ENCODE measurements around the gene NOVA2. TPM values are rescaled to one million over a fixed set of nuclear protein-coding genes. Genes with fewer than 3 reads are reported as not detected.

The NOVA2 gene
- total and polyA plus RNA-seq, 9 of the 15 experiments (the other 6 are each of a cell fraction or from before 2014, with no cell fraction given), result not detected

- no peak overlapping the region for H2AFZ ChIP-seq (ENCODE audit: low read depth, low read length)
- BruUV-seq (replicated peaks), result no TSS peak
Observed at GRCh38 chr19:45906221-45906620, 67.4 kb downstream of the NOVA2 start.

More at GRCh38 chr19:45906221-45906620, 67.4 kb downstream of the NOVA2 start:
- WGBS (ENCODE audit: insufficient coverage, low coverage, missing lambda C conversion rate), result 26% methylated on average over 3 of the region's 3 CpGs
- no peak overlapping the region for H3K4me2 ChIP-seq (ENCODE audit: insufficient read depth, low read length)
- intact Hi-C loops (cut with micrococcal nuclease) (no loop called here), in situ Hi-C loops (cut with MboI) (no loop called here)
- H4K20me1 ChIP-seq (replicated peaks; ENCODE audit: control insufficient read depth, insufficient read depth, low read length), result no peaks in the 10 kb centered on the region
- FAIRE-seq (no peak), ATAC-seq (no peak), DNase-seq (ENCODE audit: extremely low read depth in 1 of 4, low spot score in 3 of 4) (no peak)
- POLR2A ChIA-PET, result no interaction called here
- H3K4me1 ChIP-seq (replicated peaks in 1 of 2; ENCODE audit: control insufficient read depth in 2 of 2, insufficient read depth in 2 of 2, low read length in 2 of 2), result peaks cover 0 to 18% of the 10 kb centered on the region in 2 experiments; a peak in 3 of 5 replicates
- H3K9me1 ChIP-seq (ENCODE audit: control insufficient read depth, insufficient read depth, low read length), result no peaks in the 10 kb centered on the region
- no peaks in the 10 kb centered on the region for H3K9me3 ChIP-seq (replicated peaks; ENCODE audit: control insufficient read depth, insufficient read depth, low read depth, low read length)
- CTCF ChIA-PET (ENCODE audit: low intra/inter-chr PET ratio), result no interaction called here
- peaks cover 9% of the 10 kb centered on the region for H3K79me2 ChIP-seq (ENCODE audit: control insufficient read depth, insufficient read depth, low read length)
- H3K27ac ChIP-seq (ENCODE audit: extremely low read depth, low read depth, low read length), result no peak overlapping the region
- H3K9ac ChIP-seq (ENCODE audit: insufficient read depth in 1 of 2, low read depth in 2 of 2, low read length in 2 of 2), result no peak overlapping the region
- H3K36me3 ChIP-seq (ENCODE audit: control insufficient read depth, insufficient read depth, low read length), result no peaks in the 10 kb centered on the region
- peaks cover 2 to 6% of the 10 kb centered on the region in 2 experiments; a peak in 3 of 5 replicates for H3K27me3 ChIP-seq (ENCODE audit: control insufficient read depth in 2 of 2, insufficient read depth in 2 of 2, low read length in 2 of 2)
- no peak overlapping the region for H3K4me3 ChIP-seq
- TF ChIP-seq ELF2 (CRISPR knock-in tag; IDR thresholded peaks at IDR 0.05) (no peak), ZNF644 (tag; IDR thresholded peaks at IDR 0.05; ENCODE audit: low read depth) (no peak), NCOA6 (IDR thresholded peaks at IDR 0.05) (no peak), ETV5 (CRISPR knock-in tag; IDR thresholded peaks at IDR 0.05; ENCODE audit: low read depth) (no peak), ZNF280B (CRISPR knock-in tag; IDR thresholded peaks at IDR 0.05) (no peak), ZNF512 (tag; IDR thresholded peaks at IDR 0.05) (no peak), HDAC1 (IDR thresholded peaks at IDR 0.05) (no peak), PCBP2 (IDR thresholded peaks at IDR 0.05; ENCODE audit: low read depth, low read length, poor library complexity, severe bottlenecking) (no peak), PTBP1 (IDR thresholded peaks at IDR 0.05; ENCODE audit: low read depth, low read length) (no peak), GABPB1 (CRISPR knock-in tag; IDR thresholded peaks at IDR 0.05) (no peak), HMG20A (CRISPR knock-in tag; conservative IDR thresholded peaks at IDR 0.05) (no peak)
- TF ChIP-seq, protein P1, sequence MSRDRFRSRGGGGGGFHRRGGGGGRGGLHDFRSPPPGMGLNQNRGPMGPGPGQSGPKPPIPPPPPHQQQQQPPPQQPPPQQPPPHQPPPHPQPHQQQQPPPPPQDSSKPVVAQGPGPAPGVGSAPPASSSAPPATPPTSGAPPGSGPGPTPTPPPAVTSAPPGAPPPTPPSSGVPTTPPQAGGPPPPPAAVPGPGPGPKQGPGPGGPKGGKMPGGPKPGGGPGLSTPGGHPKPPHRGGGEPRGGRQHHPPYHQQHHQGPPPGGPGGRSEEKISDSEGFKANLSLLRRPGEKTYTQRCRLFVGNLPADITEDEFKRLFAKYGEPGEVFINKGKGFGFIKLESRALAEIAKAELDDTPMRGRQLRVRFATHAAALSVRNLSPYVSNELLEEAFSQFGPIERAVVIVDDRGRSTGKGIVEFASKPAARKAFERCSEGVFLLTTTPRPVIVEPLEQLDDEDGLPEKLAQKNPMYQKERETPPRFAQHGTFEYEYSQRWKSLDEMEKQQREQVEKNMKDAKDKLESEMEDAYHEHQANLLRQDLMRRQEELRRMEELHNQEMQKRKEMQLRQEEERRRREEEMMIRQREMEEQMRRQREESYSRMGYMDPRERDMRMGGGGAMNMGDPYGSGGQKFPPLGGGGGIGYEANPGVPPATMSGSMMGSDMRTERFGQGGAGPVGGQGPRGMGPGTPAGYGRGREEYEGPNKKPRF (IDR thresholded peaks at IDR 0.05; ENCODE audit: low read depth, low read length), result no peak
